GM12891 (cell line): ENCODE results near the gene ZIC1.

Experiments used
- DNase-seq: peaks from one replicate; pipeline ENCODE4 v3.0.0; 2011; ENCODE audit warnings: low spot score; ENCODE audit not compliant: insufficient read length
- FAIRE-seq: peaks from 2 replicates; lab custom pipeline; 2011; peaks lifted over from hg19 to GRCh38; lab: Jason Lieb, UNC
- PAX5 ChIP-seq: IDR thresholded peaks from 2 replicates; pipeline ENCODE4 v1.6.1; 2011; ENCODE audit warnings: low read length, moderate library complexity, mild to moderate bottlenecking; ENCODE audit not compliant: insufficient read depth, severe bottlenecking
- POLR2A ChIP-seq: IDR thresholded peaks from 2 replicates; pipeline ENCODE4 v1.6.1; 2011; ENCODE audit warnings: low read depth, low read length, control low read depth
- POLR2AphosphoS5 ChIP-seq: IDR thresholded peaks from 2 replicates; pipeline ENCODE4 v1.6.1; 2011; ENCODE audit warnings: low read depth, low read length, control low read depth
- POU2F2 ChIP-seq: IDR thresholded peaks from 2 replicates; pipeline ENCODE4 v1.6.1; 2011; ENCODE audit warnings: low read depth, mild to moderate bottlenecking, control low read depth, low read length, moderate library complexity
- SPI1 ChIP-seq: IDR thresholded peaks from 2 replicates; pipeline ENCODE4 v1.6.1; 2011; ENCODE audit warnings: low read depth, low read length, control low read depth
- TAF1 ChIP-seq: IDR thresholded peaks from 2 replicates; pipeline ENCODE4 v1.6.1; 2011; ENCODE audit warnings: low read depth, low read length, control low read depth

The ZIC1 gene

GRCh38 chr3:147421184-147421912 lies 12.2 kb downstream of the ZIC1 start:
- DNase-seq (no peak), FAIRE-seq (no peak)

GRCh38 chr3:147422196-147422595 lies 13.0 kb downstream of the ZIC1 start:
- no peak for TF ChIP-seq TAF1
- no peak for DNase-seq
- no peak for FAIRE-seq

More at GRCh38 chr3:147421184-147421912, 12.2 kb downstream of the ZIC1 start:
- TF ChIP-seq SPI1 (no peak), POLR2A (no peak), PAX5 (no peak), TAF1 (no peak), POLR2AphosphoS5 (no peak), POU2F2 (no peak)

- FAIRE-seq (no peak), DNase-seq (no peak)
- no peak for TF ChIP-seq SPI1
- TF ChIP-seq TAF1 = no peak
- TF ChIP-seq POLR2A = no peak
- TF ChIP-seq POLR2AphosphoS5 = no peak
- no peak for TF ChIP-seq POU2F2
- no peak for TF ChIP-seq PAX5
Measured at GRCh38 chr3:147422601-147423536, 13.7 kb downstream of the ZIC1 start.

- DNase-seq = no peak
- TF ChIP-seq POLR2A = no peak
- no peak for TF ChIP-seq SPI1
- TF ChIP-seq PAX5 = no peak
- no peak for TF ChIP-seq TAF1
- TF ChIP-seq POU2F2 = no peak
- TF ChIP-seq POLR2AphosphoS5 = no peak
- no peak for FAIRE-seq
Measured at GRCh38 chr3:147423537-147423797, 14.3 kb downstream of the ZIC1 start.

- DNase-seq = no peak
- FAIRE-seq = no peak
- TF ChIP-seq PAX5 (no peak), POLR2A (no peak), POU2F2 (no peak), POLR2AphosphoS5 (no peak), SPI1 (no peak), TAF1 (no peak)
Measured at GRCh38 chr3:147423798-147424580, 14.8 kb downstream of the ZIC1 start.

- no peak for DNase-seq
- TF ChIP-seq POU2F2 (no peak), SPI1 (no peak)
- no peak for FAIRE-seq
Measured at GRCh38 chr3:147424581-147425387, 15.6 kb downstream of the ZIC1 start.

- no peak for FAIRE-seq
- TF ChIP-seq POLR2A (no peak), PAX5 (no peak), SPI1 (no peak), POLR2AphosphoS5 (no peak), TAF1 (no peak), POU2F2 (no peak)
- no peak for DNase-seq
Measured at GRCh38 chr3:147425388-147425850, 16.3 kb downstream of the ZIC1 start.

- DNase-seq = no peak
- no peak for FAIRE-seq
- TF ChIP-seq POU2F2 = no peak
- no peak for TF ChIP-seq PAX5
- TF ChIP-seq POLR2AphosphoS5 = no peak
- TF ChIP-seq SPI1 = no peak
- no peak for TF ChIP-seq POLR2A
- no peak for TF ChIP-seq TAF1
Measured at GRCh38 chr3:147426931-147427330, 17.8 kb downstream of the ZIC1 start.

GRCh38 chr3:147427746-147428145 lies 18.6 kb downstream of the ZIC1 start:
- no peak for FAIRE-seq
- DNase-seq = no peak
- TF ChIP-seq TAF1 (no peak), PAX5 (no peak), SPI1 (no peak), POLR2A (no peak), POU2F2 (no peak), POLR2AphosphoS5 (no peak)
